ENCODE measurements around the gene CMAS. TPM values are rescaled to one million over a fixed set of nuclear protein-coding genes. Genes with fewer than 3 reads are reported as not detected.

CMAS gene
- total RNA-seq, 1 experiment from 2014 or later, result 37.7 TPM

GRCh38 chr12:22034709-22035506 is 11.1 kb upstream of the CMAS start:
- no TSS peak for BruUV-seq (replicated peaks)
- no peak for DNase-seq (ENCODE audit: low spot score)
- H3K27ac ChIP-seq (ENCODE audit: low read depth, low read length, poor library complexity, severe bottlenecking), result no peak overlapping the region
- H3K4me3 ChIP-seq (ENCODE audit: low read depth, low read length, poor library complexity, severe bottlenecking), result no peak overlapping the region
- no peaks in the 10 kb centered on the region for H3K4me1 ChIP-seq (ENCODE audit: insufficient read depth, low read length, poor library complexity, severe bottlenecking)
- POLR2A ChIA-PET (ENCODE audit: low non-redundant PET), result no interaction called here
- H3K9me3 ChIP-seq (ENCODE audit: low read depth, low read length, poor library complexity, severe bottlenecking), result no peaks in the 10 kb centered on the region
- H3K36me3 ChIP-seq (ENCODE audit: insufficient read depth, low read length, poor library complexity, severe bottlenecking), result no peaks in the 10 kb centered on the region
- intact Hi-C loops (cut with micrococcal nuclease; ENCODE audit: unreplicated experiment), result no loop called here
- CTCF ChIA-PET, result no interaction called here
- H3K27me3 ChIP-seq (replicated peaks; ENCODE audit: insufficient read depth, low read depth, low read length, poor library complexity), result no peaks in the 10 kb centered on the region
- TF ChIP-seq CTCF (conservative IDR thresholded peaks at IDR 0.05; ENCODE audit: low read depth, low read length), result no peak
- no peak for TF ChIP-seq EZH2 (IDR thresholded peaks at IDR 0.05; ENCODE audit: borderline replicate concordance, low read depth, low read length, poor library complexity, severe bottlenecking)

GRCh38 chr12:22037947-22038346 is 8.1 kb upstream of the CMAS start:
- no peak for DNase-seq (ENCODE audit: low spot score)
- H3K27me3 ChIP-seq (replicated peaks; ENCODE audit: insufficient read depth, low read depth, low read length, poor library complexity), result no peaks in the 10 kb centered on the region
- ChIA-PET POLR2A (ENCODE audit: low non-redundant PET) (no interaction called here), CTCF (no interaction called here)
- TF ChIP-seq CTCF (conservative IDR thresholded peaks at IDR 0.05; ENCODE audit: low read depth, low read length) (no peak), EZH2 (IDR thresholded peaks at IDR 0.05; ENCODE audit: borderline replicate concordance, low read depth, low read length, poor library complexity, severe bottlenecking) (no peak)
- no peaks in the 10 kb centered on the region for H3K9me3 ChIP-seq (ENCODE audit: low read depth, low read length, poor library complexity, severe bottlenecking)
- intact Hi-C loops (cut with micrococcal nuclease; ENCODE audit: unreplicated experiment), result no loop called here
- no peaks in the 10 kb centered on the region for H3K36me3 ChIP-seq (ENCODE audit: insufficient read depth, low read length, poor library complexity, severe bottlenecking)
- no peaks in the 10 kb centered on the region for H3K4me1 ChIP-seq (ENCODE audit: insufficient read depth, low read length, poor library complexity, severe bottlenecking)
- no TSS peak for BruUV-seq (replicated peaks)
- H3K4me3 ChIP-seq (ENCODE audit: low read depth, low read length, poor library complexity, severe bottlenecking), result no peak overlapping the region
- no peak overlapping the region for H3K27ac ChIP-seq (ENCODE audit: low read depth, low read length, poor library complexity, severe bottlenecking)

GRCh38 chr12:22038734-22039133 is 7.3 kb upstream of the CMAS start:
- POLR2A ChIA-PET (ENCODE audit: low non-redundant PET), result no interaction called here
- Histone ChIP-seq H3K27ac (ENCODE audit: low read depth, low read length, poor library complexity, severe bottlenecking) (no peak overlapping the region), H3K4me1 (ENCODE audit: insufficient read depth, low read length, poor library complexity, severe bottlenecking) (no peaks in the 10 kb centered on the region), H3K27me3 (replicated peaks; ENCODE audit: insufficient read depth, low read depth, low read length, poor library complexity) (no peaks in the 10 kb centered on the region), H3K36me3 (ENCODE audit: insufficient read depth, low read length, poor library complexity, severe bottlenecking) (no peaks in the 10 kb centered on the region), H3K9me3 (ENCODE audit: low read depth, low read length, poor library complexity, severe bottlenecking) (no peaks in the 10 kb centered on the region), H3K4me3 (ENCODE audit: low read depth, low read length, poor library complexity, severe bottlenecking) (no peak overlapping the region)
- intact Hi-C loops (cut with micrococcal nuclease; ENCODE audit: unreplicated experiment), result no loop called here
- no peak for TF ChIP-seq EZH2 (IDR thresholded peaks at IDR 0.05; ENCODE audit: borderline replicate concordance, low read depth, low read length, poor library complexity, severe bottlenecking)
- TF ChIP-seq CTCF (conservative IDR thresholded peaks at IDR 0.05; ENCODE audit: low read depth, low read length), result no peak
- DNase-seq (ENCODE audit: low spot score), result no peak
- BruUV-seq (replicated peaks), result no TSS peak
- CTCF ChIA-PET, result no interaction called here
